MM.1S (cell line): ENCODE results near the gene P2RX2.

Source experiments
- DNase-seq: peaks from one replicate; pipeline ENCODE4 v3.0.0-alpha.2; 2015
- H2AFZ ChIP-seq: fragments of 300-600 bp; sonication (generic); 2 replicates; pipeline ENCODE4 v1.6.0; 2016; ENCODE audit warnings: antibody characterized with exemption, low read length
- H3F3A ChIP-seq: fragments of 300-600 bp; sonication (generic); 2 replicates; pipeline ENCODE4 v1.6.1; 2016; ENCODE audit warnings: mild to moderate bottlenecking, antibody characterized with exemption, low read length, moderate library complexity, mixed read lengths; ENCODE audit not compliant: insufficient read depth
- H3K27ac ChIP-seq: fragments of 300-600 bp; sonication (generic); 2 replicates; pipeline ENCODE4 v1.5.1; 2016; ENCODE audit warnings: mild to moderate bottlenecking, low read length
- H3K27me3 ChIP-seq: fragments of 300-600 bp; sonication (generic); replicated peaks from 2 replicates; pipeline ENCODE4 v1.6.0; 2016; ENCODE audit warnings: low read length; ENCODE audit not compliant: insufficient read depth
- H3K36me3 ChIP-seq: fragments of 300-600 bp; sonication (generic); replicated peaks from 2 replicates; pipeline ENCODE4 v1.6.1; 2016; ENCODE audit warnings: mild to moderate bottlenecking, low read length, mixed read lengths; ENCODE audit not compliant: insufficient read depth
- H3K4me1 ChIP-seq: fragments of 300-600 bp; sonication (generic); 2 replicates; pipeline ENCODE4 v1.6.1; 2016; ENCODE audit warnings: low read length, mixed read lengths
- H3K4me2 ChIP-seq: fragments of 300-600 bp; sonication (generic); 2 replicates; pipeline ENCODE4 v1.6.0; 2016; ENCODE audit warnings: low read depth, low read length
- H3K4me3 ChIP-seq: fragments of 300-600 bp; sonication (generic); 2 replicates; pipeline ENCODE4 v1.5.1; 2016; ENCODE audit warnings: low read length, mixed read lengths
- H3K79me2 ChIP-seq: fragments of 300-600 bp; sonication (generic); 2 replicates; pipeline ENCODE4 v1.6.1; 2016; ENCODE audit warnings: mixed run types, low read length, mixed read lengths
- H3K9ac ChIP-seq: fragments of 300-600 bp; sonication (generic); 2 replicates; pipeline ENCODE4 v1.6.1; 2016; ENCODE audit warnings: low read length, mixed read lengths
- H3K9me2 ChIP-seq: fragments of 300-600 bp; sonication (generic); replicated peaks from 2 replicates; pipeline ENCODE4 v1.6.1; 2016; ENCODE audit warnings: mild to moderate bottlenecking, low read length, mixed read lengths; ENCODE audit not compliant: insufficient read depth
- H3K9me3 ChIP-seq: fragments of 300-600 bp; sonication (generic); replicated peaks from 2 replicates; pipeline ENCODE4 v1.6.1; 2016; ENCODE audit warnings: mild to moderate bottlenecking, low read length, mixed read lengths; ENCODE audit not compliant: insufficient read depth
- H4K20me1 ChIP-seq: fragments of 300-600 bp; sonication (generic); 2 replicates; pipeline ENCODE4 v1.6.1; 2016; ENCODE audit warnings: mild to moderate bottlenecking, low read length, moderate library complexity, mixed read lengths; ENCODE audit not compliant: insufficient read depth
- CTCF ChIP-seq: fragments of 300-600 bp; sonication (generic); IDR thresholded peaks from 2 replicates; pipeline ENCODE4 v1.5.1; 2016; ENCODE audit warnings: antibody characterized with exemption, low read length, mixed read lengths
- EZH2 ChIP-seq: fragments of 300-600 bp; sonication (generic); optimal IDR thresholded peaks from 2 replicates; pipeline ENCODE3; 2017; ENCODE audit warnings: low read depth, mild to moderate bottlenecking, antibody characterized with exemption, low read length, mixed read lengths
- EZH2phosphoT487 ChIP-seq: fragments of 300-600 bp; sonication (generic); IDR thresholded peaks from 2 replicates; pipeline ENCODE4 v1.6.1; 2018; ENCODE audit warnings: antibody characterized with exemption, low read length

P2RX2 gene

GRCh38 chr12:132638541-132639408 lies 20.2 kb downstream of the P2RX2 start:
- Histone ChIP-seq H3K9me3 (no peaks in the 10 kb centered on the region), H3K9ac (no peak overlapping the region), H3K4me3 (no peak overlapping the region), H3K27me3 (no peaks in the 10 kb centered on the region), H3K9me2 (no peaks in the 10 kb centered on the region), H3K4me1 (no peaks in the 10 kb centered on the region), H3K4me2 (no peak overlapping the region), H4K20me1 (no peaks in the 10 kb centered on the region), H3K79me2 (no peaks in the 10 kb centered on the region), H3F3A (no peaks in the 10 kb centered on the region), H2AFZ (no peak overlapping the region), H3K27ac (no peak overlapping the region), H3K36me3 (no peaks in the 10 kb centered on the region)
- no peak for TF ChIP-seq EZH2
- peak; percentile 39 for TF ChIP-seq CTCF
- TF ChIP-seq EZH2phosphoT487 = no peak
- DNase-seq = no peak

GRCh38 chr12:132639956-132640520 lies 21.5 kb downstream of the P2RX2 start:
- H3K4me2 ChIP-seq = no peak overlapping the region
- no peaks in the 10 kb centered on the region for H3K9me3 ChIP-seq
- no peak for TF ChIP-seq EZH2phosphoT487
- no peak for TF ChIP-seq CTCF
- TF ChIP-seq EZH2 = no peak
- no peak overlapping the region for H3K9ac ChIP-seq
- no peak overlapping the region for H3K27ac ChIP-seq
- no peak overlapping the region for H3K4me3 ChIP-seq
- H3K4me1 ChIP-seq = no peaks in the 10 kb centered on the region
- H3K79me2 ChIP-seq = no peaks in the 10 kb centered on the region
- no peak overlapping the region for H2AFZ ChIP-seq
- H3K36me3 ChIP-seq = no peaks in the 10 kb centered on the region
- no peaks in the 10 kb centered on the region for H4K20me1 ChIP-seq
- H3K27me3 ChIP-seq = no peaks in the 10 kb centered on the region
- DNase-seq = no peak
- no peaks in the 10 kb centered on the region for H3F3A ChIP-seq
- no peaks in the 10 kb centered on the region for H3K9me2 ChIP-seq

- Histone ChIP-seq H3K9ac (no peak overlapping the region), H3K9me2 (no peaks in the 10 kb centered on the region), H3K4me2 (no peak overlapping the region), H3K9me3 (no peaks in the 10 kb centered on the region), H2AFZ (no peak overlapping the region), H3F3A (no peaks in the 10 kb centered on the region), H3K4me3 (no peak overlapping the region), H3K27ac (no peak overlapping the region), H3K79me2 (no peaks in the 10 kb centered on the region), H4K20me1 (no peaks in the 10 kb centered on the region), H3K4me1 (no peaks in the 10 kb centered on the region), H3K36me3 (no peaks in the 10 kb centered on the region), H3K27me3 (no peaks in the 10 kb centered on the region)
- DNase-seq = no peak
- TF ChIP-seq EZH2 = no peak
- TF ChIP-seq EZH2phosphoT487 = no peak
- no peak for TF ChIP-seq CTCF
Measured at GRCh38 chr12:132640936-132641335, 22.4 kb downstream of the P2RX2 start.
